ENCODE data around the gene GNAL.
"Not testable (repeated sequence)": the region's sequence is repeated elsewhere in the genome, so short reads cannot be mapped to it uniquely, and the experiment has no call there.

Gene GNAL

GRCh38 chr18:11892438-11892837, 203.4 kb downstream of the GNAL start:
- in situ Hi-C loops (cut with MboI; ENCODE audit: low sequenced_read_pairs): not testable (repeated sequence)

GRCh38 chr18:11897781-11898180, 208.7 kb downstream of the GNAL start:
- in situ Hi-C loops (cut with MboI; ENCODE audit: low sequenced_read_pairs): no loop called here

GRCh38 chr18:11899063-11899462, 210.0 kb downstream of the GNAL start:
- in situ Hi-C loops (cut with MboI; ENCODE audit: low sequenced_read_pairs): no loop called here

GRCh38 chr18:11901826-11902438, 212.9 kb downstream of the GNAL start:
- in situ Hi-C loops (cut with MboI; ENCODE audit: low sequenced_read_pairs): loop anchor here (25.0 kb wide), 1 partner anchor 90 kb away; no protein-coding TSS in a partner anchor

- in situ Hi-C loops (cut with MboI; ENCODE audit: low sequenced_read_pairs): loop anchor here (25.0 kb wide), 1 partner anchor 90 kb away; no protein-coding TSS in a partner anchor
These were observed 213.6 kb downstream of the GNAL start for GRCh38 chr18:11902522-11903292.

- in situ Hi-C loops (cut with MboI; ENCODE audit: low sequenced_read_pairs): loop anchor here (25.0 kb wide), 1 partner anchor 93 kb away; no protein-coding TSS in a partner anchor
These were observed 216.5 kb downstream of the GNAL start for GRCh38 chr18:11905613-11906012.

GRCh38 chr18:11906176-11906575, 217.1 kb downstream of the GNAL start:
- in situ Hi-C loops (cut with MboI; ENCODE audit: low sequenced_read_pairs): loop anchor here (25.0 kb wide), 1 partner anchor 94 kb away; no protein-coding TSS in a partner anchor

- in situ Hi-C loops (cut with MboI; ENCODE audit: low sequenced_read_pairs): loop anchor here (25.0 kb wide), 1 partner anchor 95 kb away; no protein-coding TSS in a partner anchor
These were observed 218.1 kb downstream of the GNAL start for GRCh38 chr18:11906926-11907874.

GRCh38 chr18:11908182-11909060, 219.4 kb downstream of the GNAL start, which contains the start of gene MPPE1:
MPPE1 (minus strand) TSS chr18:11908317; CDS start chr18:11897264, 11,053 bp downstream.
- in situ Hi-C loops (cut with MboI; ENCODE audit: low sequenced_read_pairs): loop anchor here (25.0 kb wide), 1 partner anchor 96 kb away; no protein-coding TSS in a partner anchor

- in situ Hi-C loops (cut with MboI; ENCODE audit: low sequenced_read_pairs): loop anchor here (25.0 kb wide), 1 partner anchor 97 kb away; no protein-coding TSS in a partner anchor
These were observed 220.0 kb downstream of the GNAL start for GRCh38 chr18:11909061-11909455.

GRCh38 chr18:11909591-11910026, 220.5 kb downstream of the GNAL start:
- in situ Hi-C loops (cut with MboI; ENCODE audit: low sequenced_read_pairs): loop anchor here (25.0 kb wide), 1 partner anchor 97 kb away; no protein-coding TSS in a partner anchor

- in situ Hi-C loops (cut with MboI; ENCODE audit: low sequenced_read_pairs): loop anchor here (25.0 kb wide), 1 partner anchor 105 kb away; no protein-coding TSS in a partner anchor
These were observed 227.8 kb downstream of the GNAL start for GRCh38 chr18:11916880-11917279.

GRCh38 chr18:11919522-11919921, 230.5 kb downstream of the GNAL start:
- in situ Hi-C loops (cut with MboI; ENCODE audit: low sequenced_read_pairs): loop anchor here (25.0 kb wide), 1 partner anchor 107 kb away; no protein-coding TSS in a partner anchor

GRCh38 chr18:11923450-11923849, 234.4 kb downstream of the GNAL start:
- in situ Hi-C loops (cut with MboI; ENCODE audit: low sequenced_read_pairs): loop anchor here (25.0 kb wide), 1 partner anchor 111 kb away; no protein-coding TSS in a partner anchor

- in situ Hi-C loops (cut with MboI; ENCODE audit: low sequenced_read_pairs): loop anchor here (25.0 kb wide), 1 partner anchor 189 kb away; no protein-coding TSS in a partner anchor
These were observed 236.9 kb downstream of the GNAL start for GRCh38 chr18:11925800-11926481.

GRCh38 chr18:11927497-11927896, 238.4 kb downstream of the GNAL start:
- in situ Hi-C loops (cut with MboI; ENCODE audit: low sequenced_read_pairs): loop anchor here (25.0 kb wide), 1 partner anchor 190 kb away; no protein-coding TSS in a partner anchor

- in situ Hi-C loops (cut with MboI; ENCODE audit: low sequenced_read_pairs): loop anchor here (10.0 to 25.0 kb wide), 2 partner anchors 62 to 195 kb away; no protein-coding TSS in a partner anchor
These were observed 243.3 kb downstream of the GNAL start for GRCh38 chr18:11932393-11932792.
